ENCODE results near the gene NOMO2. TPM values are rescaled to one million over a fixed set of nuclear protein-coding genes. Genes with fewer than 3 reads are reported as not detected.
"Not testable (repeated sequence)": the region's sequence is repeated elsewhere in the genome, so short reads cannot be mapped to it uniquely, and the experiment has no call there.

Gene NOMO2
- total RNA-seq, 3 donors from 2014 or later, result 61.3 to 106 (median 81.2) TPM

DNA sequence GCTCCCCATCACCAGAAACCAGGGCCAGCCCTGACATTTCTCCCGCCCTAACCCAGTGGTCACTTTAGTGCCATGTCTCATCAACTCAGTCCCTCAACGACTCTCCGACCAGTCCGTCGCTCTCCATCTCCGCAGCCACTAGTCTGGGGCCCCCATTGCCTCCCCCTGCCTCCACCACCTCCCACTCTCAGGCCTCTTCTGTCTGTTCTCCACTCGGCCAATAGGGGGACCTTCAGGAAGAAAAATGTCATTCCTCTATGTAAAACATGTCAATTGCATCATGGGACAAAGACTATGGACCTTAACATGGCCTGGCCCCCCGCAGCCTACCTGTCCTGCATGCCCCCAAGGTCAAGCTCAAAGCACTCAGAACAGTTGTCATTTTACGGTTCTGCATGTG, 39.3 kb downstream of the NOMO2 start:
- intact Hi-C loops (cut with DNase I, micrococcal nuclease), result not testable (repeated sequence)

DNA sequence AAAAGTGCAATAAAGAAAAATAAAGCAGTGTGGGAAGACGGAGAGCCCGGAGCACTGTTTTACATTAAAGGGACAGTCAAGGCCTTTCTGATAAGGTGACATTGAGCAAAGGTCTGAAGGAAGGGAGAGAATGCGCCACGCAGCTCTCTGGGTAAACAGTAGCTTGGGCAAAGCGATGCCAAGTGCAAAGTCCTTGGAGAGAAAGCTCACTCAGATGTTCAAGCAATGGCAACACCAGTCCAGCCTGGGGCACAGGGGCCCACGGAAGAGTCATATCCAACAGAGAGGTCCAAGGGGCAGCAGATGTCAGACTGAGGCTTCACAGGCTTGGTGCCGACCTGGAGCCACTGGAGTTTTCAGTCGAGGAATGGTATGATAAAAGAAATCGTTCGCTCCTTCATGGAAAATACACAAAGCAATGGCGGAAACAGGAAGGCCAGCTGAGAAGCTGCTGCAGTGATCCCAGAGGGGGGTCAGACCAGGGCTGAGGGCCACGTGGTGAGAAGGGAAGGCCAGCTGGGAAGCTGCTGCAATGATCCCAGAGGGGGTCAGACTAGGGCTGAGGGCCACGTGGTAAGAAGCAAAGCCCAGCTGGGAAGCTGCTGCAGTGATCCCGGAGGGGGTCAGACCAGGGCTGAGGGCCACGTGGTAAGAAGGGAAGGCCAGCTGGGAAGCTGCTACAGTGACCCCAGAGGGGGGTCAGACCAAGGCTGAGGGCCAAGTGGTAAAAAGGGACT, 40.3 kb downstream of the NOMO2 start:
- intact Hi-C loops (cut with DNase I, micrococcal nuclease); H3K36me3 ChIP-seq (ENCODE audit: low read depth); DNase-seq; H3K4me1 ChIP-seq (ENCODE audit: low read depth); H3K9me3 ChIP-seq; H3K4me3 ChIP-seq: not testable (repeated sequence)
- peak; percentile 67 for ATAC-seq

More for the DNA sequence above, 39.3 kb downstream of the NOMO2 start:
- not testable (repeated sequence) for H3K36me3 ChIP-seq (ENCODE audit: low read depth); DNase-seq; H3K9me3 ChIP-seq; H3K4me1 ChIP-seq (ENCODE audit: low read depth); H3K4me3 ChIP-seq; ATAC-seq

DNA sequence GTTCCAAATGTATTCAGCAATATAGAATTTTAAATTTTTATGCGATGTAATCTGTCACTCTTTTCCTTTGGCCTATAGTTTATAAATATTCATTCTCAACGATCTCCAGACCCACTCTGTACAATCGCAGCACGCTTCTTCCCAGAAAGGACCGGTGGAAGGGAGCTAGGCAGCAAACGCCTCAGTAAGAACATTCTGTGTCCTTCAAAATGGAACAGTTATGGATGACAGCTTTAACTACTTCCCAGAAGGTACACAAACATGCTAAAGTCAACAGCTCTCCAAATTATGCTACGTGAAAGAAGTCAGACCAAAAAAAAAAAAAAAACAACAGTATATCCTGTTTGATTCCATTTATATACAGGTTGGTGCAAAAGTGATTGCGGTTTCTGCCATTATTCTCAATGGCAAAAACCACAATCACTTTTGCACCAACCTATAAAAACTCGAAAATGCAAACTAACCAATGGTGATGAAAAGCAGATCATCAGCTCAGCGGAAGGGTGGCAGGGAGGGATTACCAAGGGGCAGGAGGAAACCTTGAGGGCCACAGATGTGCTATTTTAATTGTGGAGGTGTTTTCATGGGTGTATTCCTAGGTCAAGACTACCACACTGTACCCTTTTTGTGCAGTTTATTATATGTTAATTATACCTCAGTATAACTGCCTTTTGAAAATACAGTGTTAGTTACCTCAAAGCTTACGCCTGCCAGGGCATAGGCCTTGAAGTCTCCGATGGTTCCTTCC, 43.2 kb downstream of the NOMO2 start:
- H3K4me1 ChIP-seq (ENCODE audit: low read depth); H3K36me3 ChIP-seq (ENCODE audit: low read depth); DNase-seq; H3K9me3 ChIP-seq; intact Hi-C loops (cut with DNase I, micrococcal nuclease); H3K4me3 ChIP-seq: not testable (repeated sequence)
- peak; percentile 90 for ATAC-seq

DNA sequence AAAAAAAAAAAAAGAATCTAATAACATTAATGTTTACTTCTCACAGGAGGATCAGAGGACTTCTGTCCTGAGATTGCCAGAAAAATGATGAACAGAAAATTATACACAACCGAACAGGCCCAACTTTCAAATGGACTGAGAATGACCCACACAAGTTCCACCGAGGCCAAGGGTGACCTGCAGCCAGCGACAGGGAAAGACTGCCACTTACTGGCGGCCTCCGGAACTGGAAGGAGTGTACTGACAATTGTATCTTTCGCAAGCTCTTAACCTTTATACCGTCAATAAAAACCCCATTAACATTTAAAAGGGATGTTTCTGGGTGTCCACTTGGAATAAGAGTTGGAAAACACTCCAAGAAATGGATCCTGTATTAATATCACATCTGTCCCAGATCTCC, 63.5 kb downstream of the NOMO2 start:
- ATAC-seq, result peak; percentile 91

DNA sequence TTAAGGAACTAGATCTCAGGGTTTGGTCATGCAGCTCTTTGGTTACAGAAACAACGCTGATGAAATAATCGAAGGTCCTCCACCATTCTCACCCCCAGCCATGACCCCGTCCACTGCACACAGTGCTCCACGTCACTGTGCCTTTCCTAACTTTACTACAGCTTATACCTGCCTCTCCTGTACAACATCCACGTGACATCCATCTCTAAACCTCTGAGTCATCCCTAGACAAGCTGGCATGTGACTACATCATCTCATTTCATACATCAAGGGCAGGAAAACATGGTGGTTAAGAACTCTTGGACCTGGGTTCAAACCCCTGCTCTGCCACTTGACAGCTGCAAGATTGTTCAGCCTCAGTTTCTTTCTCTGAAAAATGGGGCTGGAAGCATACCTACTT, 64.9 kb downstream of the NOMO2 start:
- H3K9me3 ChIP-seq, result not testable (repeated sequence)

More for the DNA sequence above, 63.5 kb downstream of the NOMO2 start:
- H3K9me3 ChIP-seq; intact Hi-C loops (cut with DNase I, micrococcal nuclease); DNase-seq; H3K36me3 ChIP-seq (ENCODE audit: low read depth); H3K4me3 ChIP-seq; H3K4me1 ChIP-seq (ENCODE audit: low read depth): not testable (repeated sequence)

DNA sequence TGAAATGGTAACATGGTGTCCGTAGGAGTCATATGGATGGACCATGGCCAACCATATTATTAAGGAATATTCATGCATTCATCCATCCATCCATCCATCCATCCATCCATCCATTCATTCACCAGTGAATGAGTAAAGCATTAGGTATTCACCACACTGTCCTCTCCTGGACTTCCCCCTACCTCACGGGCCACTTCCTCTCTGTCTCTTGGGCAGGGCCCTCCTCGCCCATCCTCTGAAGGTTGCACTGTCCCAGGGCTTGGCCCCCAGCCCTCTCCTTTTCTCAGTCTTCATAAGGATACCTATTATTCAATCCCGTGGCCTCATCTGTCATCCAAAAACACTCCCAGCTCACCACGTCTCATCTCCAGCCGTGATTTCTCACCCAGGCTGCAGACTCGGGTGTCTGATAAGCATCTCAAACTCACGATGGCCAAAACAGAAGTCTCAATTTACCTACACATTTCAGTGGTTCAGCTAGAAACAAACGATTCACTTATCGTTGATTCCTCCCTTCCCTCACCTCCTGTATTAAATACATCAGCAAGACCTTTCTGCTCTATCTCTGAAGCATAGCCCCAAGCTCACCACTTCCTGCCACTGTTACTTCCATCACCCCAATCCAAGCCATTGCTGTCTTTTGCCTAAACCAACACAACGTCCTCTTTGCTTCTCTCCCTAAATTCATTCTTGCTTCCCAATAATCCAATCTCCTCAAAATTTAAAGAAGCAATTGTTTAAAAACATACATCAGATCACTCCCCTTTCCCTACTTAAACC, 69.6 kb downstream of the NOMO2 start:
- H3K4me3 ChIP-seq; DNase-seq; H3K36me3 ChIP-seq (ENCODE audit: low read depth); intact Hi-C loops (cut with DNase I, micrococcal nuclease); H3K9me3 ChIP-seq; H3K4me1 ChIP-seq (ENCODE audit: low read depth): not testable (repeated sequence)
- peak; percentile 34 for ATAC-seq

More for the DNA sequence above, 64.9 kb downstream of the NOMO2 start:
- H3K4me1 ChIP-seq (ENCODE audit: low read depth); intact Hi-C loops (cut with DNase I, micrococcal nuclease); H3K4me3 ChIP-seq; DNase-seq; H3K36me3 ChIP-seq (ENCODE audit: low read depth): not testable (repeated sequence)
- ATAC-seq, result peak; percentile 12

DNA sequence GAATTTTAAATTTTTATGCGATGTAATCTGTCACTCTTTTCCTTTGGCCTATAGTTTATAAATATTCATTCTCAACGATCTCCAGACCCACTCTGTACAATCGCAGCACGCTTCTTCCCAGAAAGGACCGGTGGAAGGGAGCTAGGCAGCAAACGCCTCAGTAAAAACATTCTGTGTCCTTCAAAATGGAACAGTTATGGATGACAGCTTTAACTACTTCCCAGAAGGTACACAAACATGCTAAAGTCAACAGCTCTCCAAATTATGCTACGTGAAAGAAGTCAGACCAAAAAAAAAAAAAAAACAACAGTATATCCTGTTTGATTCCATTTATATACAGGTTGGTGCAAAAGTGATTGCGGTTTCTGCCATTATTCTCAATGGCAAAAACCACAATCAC, 125.9 kb downstream of the NOMO2 start:
- peak; percentile 80 for ATAC-seq
- H3K4me1 ChIP-seq (ENCODE audit: low read depth); H3K4me3 ChIP-seq; intact Hi-C loops (cut with DNase I, micrococcal nuclease); H3K9me3 ChIP-seq; H3K36me3 ChIP-seq (ENCODE audit: low read depth); DNase-seq: not testable (repeated sequence)

DNA sequence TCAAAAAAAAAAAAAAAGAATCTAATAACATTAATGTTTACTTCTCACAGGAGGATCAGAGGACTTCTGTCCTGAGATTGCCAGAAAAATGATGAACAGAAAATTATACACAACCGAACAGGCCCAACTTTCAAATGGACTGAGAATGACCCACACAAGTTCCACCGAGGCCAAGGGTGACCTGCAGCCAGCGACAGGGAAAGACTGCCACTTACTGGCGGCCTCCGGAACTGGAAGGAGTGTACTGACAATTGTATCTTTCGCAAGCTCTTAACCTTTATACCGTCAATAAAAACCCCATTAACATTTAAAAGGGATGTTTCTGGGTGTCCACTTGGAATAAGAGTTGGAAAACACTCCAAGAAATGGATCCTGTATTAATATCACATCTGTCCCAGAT, 146.1 kb downstream of the NOMO2 start:
- H3K4me1 ChIP-seq (ENCODE audit: low read depth); DNase-seq; H3K36me3 ChIP-seq (ENCODE audit: low read depth); H3K4me3 ChIP-seq; H3K9me3 ChIP-seq; intact Hi-C loops (cut with DNase I, micrococcal nuclease): not testable (repeated sequence)
- peak; percentile 92 for ATAC-seq

DNA sequence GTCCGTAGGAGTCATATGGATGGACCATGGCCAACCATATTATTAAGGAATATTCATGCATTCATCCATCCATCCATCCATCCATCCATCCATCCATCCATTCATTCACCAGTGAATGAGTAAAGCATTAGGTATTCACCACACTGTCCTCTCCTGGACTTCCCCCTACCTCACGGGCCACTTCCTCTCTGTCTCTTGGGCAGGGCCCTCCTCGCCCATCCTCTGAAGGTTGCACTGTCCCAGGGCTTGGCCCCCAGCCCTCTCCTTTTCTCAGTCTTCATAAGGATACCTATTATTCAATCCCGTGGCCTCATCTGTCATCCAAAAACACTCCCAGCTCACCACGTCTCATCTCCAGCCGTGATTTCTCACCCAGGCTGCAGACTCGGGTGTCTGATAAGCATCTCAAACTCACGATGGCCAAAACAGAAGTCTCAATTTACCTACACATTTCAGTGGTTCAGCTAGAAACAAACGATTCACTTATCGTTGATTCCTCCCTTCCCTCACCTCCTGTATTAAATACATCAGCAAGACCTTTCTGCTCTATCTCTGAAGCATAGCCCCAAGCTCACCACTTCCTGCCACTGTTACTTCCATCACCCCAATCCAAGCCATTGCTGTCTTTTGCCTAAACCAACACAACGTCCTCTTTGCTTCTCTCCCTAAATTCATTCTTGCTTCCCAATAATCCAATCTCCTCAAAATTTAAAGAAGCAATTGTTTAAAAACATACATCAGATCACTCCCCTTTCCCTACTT, 152.2 kb downstream of the NOMO2 start:
- H3K4me1 ChIP-seq (ENCODE audit: low read depth); H3K4me3 ChIP-seq; H3K9me3 ChIP-seq; intact Hi-C loops (cut with DNase I, micrococcal nuclease); ATAC-seq; DNase-seq; H3K36me3 ChIP-seq (ENCODE audit: low read depth): not testable (repeated sequence)

DNA sequence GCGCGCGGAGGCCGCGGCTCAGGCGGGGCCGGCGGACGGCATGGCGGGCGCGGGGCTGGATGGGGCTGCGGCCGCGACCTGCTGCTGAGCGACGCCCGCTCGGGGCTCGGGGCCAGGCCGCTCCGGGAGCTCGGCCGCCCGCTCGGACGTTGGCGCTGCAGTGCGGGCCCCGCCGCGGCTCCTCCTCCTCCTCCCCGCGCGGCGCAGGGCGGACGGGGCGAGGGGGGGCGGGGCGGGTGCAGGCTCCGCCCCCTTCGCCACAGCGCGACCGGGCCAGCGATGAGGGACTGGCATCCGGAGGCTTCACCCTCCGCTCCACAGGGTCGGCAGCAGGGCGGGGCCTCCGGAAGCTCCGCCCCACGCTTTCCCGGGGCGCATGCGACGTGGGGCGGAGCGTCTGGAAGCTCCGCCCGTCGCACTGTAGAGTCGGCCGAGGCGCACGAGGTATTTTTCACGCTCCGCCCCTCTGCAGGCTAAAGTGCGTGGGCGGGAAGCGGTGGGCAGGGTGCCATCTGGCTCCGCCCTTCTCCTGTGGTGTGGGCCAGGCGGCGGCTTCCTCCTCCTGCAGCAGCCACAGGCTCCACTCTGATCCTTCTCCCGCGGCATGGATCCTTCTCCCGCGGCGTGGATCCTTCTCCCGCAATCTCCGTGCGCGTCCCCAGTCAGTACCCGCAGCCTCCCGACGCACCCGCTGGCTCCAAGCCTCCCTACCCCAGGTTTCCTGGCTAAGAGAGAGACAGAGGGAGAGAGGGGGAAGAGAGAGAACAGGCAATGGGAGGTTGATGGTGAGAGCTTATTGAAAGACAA, 159.8 kb downstream of the NOMO2 start:
- DNase-seq; intact Hi-C loops (cut with DNase I, micrococcal nuclease); H3K9me3 ChIP-seq; H3K36me3 ChIP-seq (ENCODE audit: low read depth); H3K4me3 ChIP-seq; H3K4me1 ChIP-seq (ENCODE audit: low read depth): not testable (repeated sequence)
- peak; percentile 98 for ATAC-seq

DNA sequence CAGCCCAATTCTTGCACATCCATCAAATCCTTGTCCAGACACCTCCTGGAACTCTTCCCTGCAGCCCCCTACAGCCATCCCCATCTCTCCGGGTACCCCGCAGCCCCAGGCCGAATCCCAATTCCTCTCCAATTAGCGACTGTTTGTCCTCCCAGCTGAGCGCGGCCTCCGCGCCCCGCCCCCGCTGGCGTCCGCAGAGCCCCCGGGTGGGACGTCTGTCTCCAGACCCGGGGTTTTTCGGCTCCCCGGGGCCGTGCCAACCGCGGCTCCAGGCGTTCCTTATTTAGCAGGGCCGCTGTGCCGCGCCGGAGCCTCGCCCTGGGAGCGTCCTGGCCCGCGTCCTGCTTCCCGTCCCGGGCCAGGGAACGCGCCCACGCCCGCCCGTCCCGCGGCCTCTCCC, 160.7 kb downstream of the NOMO2 start:
- H3K4me1 ChIP-seq (ENCODE audit: low read depth); intact Hi-C loops (cut with DNase I, micrococcal nuclease); H3K9me3 ChIP-seq; H3K36me3 ChIP-seq (ENCODE audit: low read depth); ATAC-seq; H3K4me3 ChIP-seq: not testable (repeated sequence)
- DNase-seq, result peak; percentile 21 to 59 (median 56)

DNA sequence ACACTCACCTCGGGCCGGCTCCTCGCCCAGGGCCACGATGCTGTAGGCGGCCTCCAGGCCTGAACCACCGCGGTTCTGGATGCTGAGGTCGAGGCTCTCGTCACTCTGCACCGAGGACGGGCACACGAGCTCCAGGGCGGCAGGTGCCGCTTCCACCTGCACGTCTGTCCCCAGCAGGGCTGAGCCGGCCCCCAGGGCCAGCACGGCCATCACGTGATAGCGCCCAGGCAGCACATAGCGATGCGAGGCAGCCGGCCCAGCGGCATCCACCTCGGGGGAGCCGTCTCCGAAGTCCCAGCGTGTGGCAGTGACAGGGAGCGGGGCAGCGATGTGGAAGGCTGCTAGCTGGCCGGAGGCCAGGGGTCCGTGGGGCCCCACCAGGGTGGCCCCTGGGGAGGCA, 167.5 kb downstream of the NOMO2 start:
- H3K4me3 ChIP-seq; intact Hi-C loops (cut with DNase I, micrococcal nuclease); H3K9me3 ChIP-seq; ATAC-seq; H3K4me1 ChIP-seq (ENCODE audit: low read depth); H3K36me3 ChIP-seq (ENCODE audit: low read depth): not testable (repeated sequence)
- DNase-seq, result peak in 2 of 3 donors; percentile 7 to 11

DNA sequence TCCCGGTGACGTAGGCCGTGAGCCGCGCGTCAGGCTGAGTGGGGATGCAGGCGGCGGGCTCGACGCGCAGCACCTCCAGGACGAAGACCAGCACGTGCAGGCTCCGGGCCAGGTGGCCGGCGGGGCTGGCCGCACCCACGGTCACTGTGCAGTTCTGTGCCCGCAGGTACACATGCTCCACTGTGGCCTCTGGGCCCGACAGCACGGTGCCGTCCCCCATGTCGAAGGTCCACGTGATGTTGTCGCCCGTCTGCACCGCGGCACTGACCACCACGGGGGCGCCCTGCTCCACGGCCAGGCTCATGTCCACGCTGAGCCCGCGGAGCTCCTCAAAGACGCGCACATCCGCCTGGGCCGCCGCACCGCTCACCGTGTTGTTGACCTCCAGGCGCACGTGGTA, 174.1 kb downstream of the NOMO2 start:
- H3K36me3 ChIP-seq (ENCODE audit: low read depth); H3K4me3 ChIP-seq; DNase-seq; H3K4me1 ChIP-seq (ENCODE audit: low read depth); ATAC-seq; intact Hi-C loops (cut with DNase I, micrococcal nuclease); H3K9me3 ChIP-seq: not testable (repeated sequence)
